ENCODE data around the gene GPR87. TPM values are rescaled to one million over a fixed set of nuclear protein-coding genes. Genes with fewer than 3 reads are reported as not detected.

GPR87 gene
- total RNA-seq, 1 experiment from 2014 or later, result 0.21 TPM

DNA sequence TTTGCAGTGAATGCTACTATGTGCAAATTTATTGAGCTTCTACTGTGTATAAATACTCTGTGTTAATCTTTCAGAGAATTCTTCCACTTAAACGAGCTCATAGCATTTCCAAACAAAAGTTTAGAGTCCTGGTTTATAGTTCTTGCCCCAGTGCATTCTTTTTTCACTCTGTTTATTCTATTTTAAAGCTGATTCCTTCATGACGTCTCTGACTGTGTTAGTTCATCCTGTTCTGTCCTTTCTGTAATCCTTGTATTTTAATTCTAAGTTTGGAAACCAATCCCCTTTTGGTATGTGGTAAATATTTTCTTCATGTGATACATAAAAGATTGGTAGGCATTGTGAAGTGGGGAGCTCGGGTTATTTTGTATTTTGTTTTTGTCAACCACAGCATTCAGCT lies 57.0 kb downstream of the GPR87 start:
- no peaks in the 10 kb centered on the region for H3K27me3 ChIP-seq (ENCODE audit: control insufficient read depth, insufficient read depth, low read length)
- no peaks in the 10 kb centered on the region for H3K36me3 ChIP-seq (replicated peaks; ENCODE audit: control insufficient read depth, insufficient read depth, low read length)
- no peak for DNase-seq
- no peak overlapping the region for H3K4me3 ChIP-seq (ENCODE audit: insufficient read depth, low read depth, low read length)

DNA sequence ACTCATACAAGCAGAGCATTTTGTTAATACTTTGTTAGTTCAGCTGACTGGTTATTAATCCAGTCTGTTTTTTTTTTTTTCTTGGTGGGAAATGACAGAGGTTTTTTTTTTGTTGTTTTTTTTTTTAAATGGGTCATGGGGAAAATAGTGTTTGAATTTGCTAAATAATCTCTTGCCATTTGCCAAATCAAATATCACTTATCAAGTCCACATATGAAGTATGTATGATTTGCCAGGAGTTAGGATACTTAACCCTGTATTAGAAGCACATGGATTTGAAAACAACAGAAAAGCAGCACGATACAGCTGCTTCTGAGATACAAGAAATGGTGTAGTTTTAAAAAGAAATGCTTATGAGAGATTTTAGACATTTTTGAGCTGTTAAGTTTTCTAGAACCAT lies 59.9 kb downstream of the GPR87 start:
- Histone ChIP-seq H3K36me3 (replicated peaks; ENCODE audit: control insufficient read depth, insufficient read depth, low read length) (no peaks in the 10 kb centered on the region), H3K4me3 (ENCODE audit: insufficient read depth, low read depth, low read length) (no peak overlapping the region), H3K27me3 (ENCODE audit: control insufficient read depth, insufficient read depth, low read length) (no peaks in the 10 kb centered on the region)
- no peak for DNase-seq

DNA sequence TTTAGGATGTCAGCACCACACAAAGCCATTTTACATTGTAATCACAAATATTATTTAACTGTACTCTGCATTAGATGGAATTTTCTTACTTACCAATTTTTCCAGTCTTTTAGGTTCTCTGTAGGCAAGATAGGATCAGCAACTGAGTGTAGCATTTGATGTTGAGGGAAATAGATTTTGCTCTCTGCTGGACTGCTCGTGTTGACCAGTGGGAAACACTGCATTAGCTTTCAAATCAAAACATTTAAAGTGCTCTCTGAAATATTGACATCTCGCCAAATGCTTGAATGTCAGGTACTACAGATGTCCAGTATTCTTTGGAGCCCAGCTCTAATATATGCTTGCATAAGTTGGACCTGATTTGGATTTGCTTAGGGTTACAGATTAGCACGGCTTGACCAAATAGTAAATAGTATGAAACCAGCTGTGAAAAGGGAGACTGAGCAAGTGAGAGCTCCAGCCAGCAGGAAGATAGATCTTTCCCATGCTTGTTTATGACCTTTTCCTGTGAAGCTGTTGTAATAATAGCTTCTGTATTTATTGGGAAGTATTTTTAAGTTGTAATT lies 67.8 kb downstream of the GPR87 start:
- Histone ChIP-seq H3K4me3 (ENCODE audit: insufficient read depth, low read depth, low read length) (no peak overlapping the region), H3K36me3 (replicated peaks; ENCODE audit: control insufficient read depth, insufficient read depth, low read length) (no peaks in the 10 kb centered on the region), H3K27me3 (ENCODE audit: control insufficient read depth, insufficient read depth, low read length) (no peaks in the 10 kb centered on the region)
- no peak for DNase-seq

Other genes with a start within 250 kb of the GPR87 start
- gene MED12L, start 231.2 kb downstream of the GPR87 start, total RNA-seq (2014; rRNA removed; shearing (Covaris generic)), result 7.9 and 8.0 TPM in 2 replicates
- not detected in 2 replicates for gene GPR171, start 113.6 kb downstream of the GPR87 start, total RNA-seq (2014; rRNA removed; shearing (Covaris generic))
- gene P2RY14, start 38.3 kb downstream of the GPR87 start, total RNA-seq (2014; rRNA removed; shearing (Covaris generic)), result not detected in 2 replicates
- not detected in 2 replicates for gene P2RY13, start 12.7 kb upstream of the GPR87 start, total RNA-seq (2014; rRNA removed; shearing (Covaris generic))
- 0.10 TPM in 1 of 2 replicates, not detected in the other for gene P2RY12, start 67.9 kb upstream of the GPR87 start, total RNA-seq (2014; rRNA removed; shearing (Covaris generic))
- gene IGSF10, start 144.2 kb upstream of the GPR87 start, total RNA-seq (2014; rRNA removed; shearing (Covaris generic)), result 0.04 and 0.21 TPM in 2 replicates